ENCODE results near the gene TRPV5. TPM values are rescaled to one million over a fixed set of nuclear protein-coding genes. Genes with fewer than 3 reads are reported as not detected.

Gene TRPV5
- total and polyA plus RNA-seq, 2 of the 8 experiments (the other 6 are each of a cell fraction or from before 2014, with no cell fraction given), result 0.03 TPM; not detected in 1

GRCh38 chr7:142910481-142910880 lies 23.1 kb downstream of the TRPV5 start:
- no peak overlapping the region for H2BK120ac ChIP-seq (replicated peaks; ENCODE audit: low read depth, low read length)
- H4K20me1 ChIP-seq (replicated peaks in 1 of 2; ENCODE audit: control insufficient read depth in 1 of 2, insufficient read depth in 2 of 2, low read length in 2 of 2), result no peaks in the 10 kb centered on the region
- no peaks in the 10 kb centered on the region for H3K27me3 ChIP-seq (replicated peaks in 1 of 4; ENCODE audit: control insufficient read depth in 3 of 4, extremely low read depth in 1 of 4, insufficient read depth in 3 of 4, low read length in 3 of 4)
- H3K9me3 ChIP-seq (ENCODE audit: insufficient read depth in 2 of 2, low read depth in 1 of 2, low read length in 1 of 2), result peaks cover 12 to 17% of the 10 kb centered on the region in 2 experiments; a peak in 2 of 4 replicates
- no peak overlapping the region for H2BK20ac ChIP-seq (ENCODE audit: low read length)
- no peak overlapping the region for H3K4ac ChIP-seq (replicated peaks; ENCODE audit: insufficient read length, low read depth, low read length)
- H3K4me1 ChIP-seq (replicated peaks in 1 of 4; ENCODE audit: control insufficient read depth in 3 of 4, insufficient read depth in 4 of 4, low read length in 3 of 4), result no peaks in the 10 kb centered on the region
- no peak overlapping the region for H2BK12ac ChIP-seq (ENCODE audit: low read depth, low read length)
- no peak overlapping the region for H4K8ac ChIP-seq (ENCODE audit: extremely low read depth, insufficient read depth, low read length)
- H3K56ac ChIP-seq (replicated peaks; ENCODE audit: insufficient read length, low read depth, low read length), result no peak overlapping the region
- H3K23ac ChIP-seq (ENCODE audit: insufficient read length), result no peak overlapping the region
- no peaks in the 10 kb centered on the region for H3K79me1 ChIP-seq (ENCODE audit: low read depth, low read length)
- H3K4me2 ChIP-seq (ENCODE audit: insufficient read depth in 1 of 2, low read depth in 2 of 2, low read length in 2 of 2), result no peak overlapping the region
- no peak overlapping the region for H2BK15ac ChIP-seq (ENCODE audit: low read length)
- ChIA-PET POLR2A (ENCODE audit: partially characterized antibody) (interaction anchor here (1.0 kb wide), 2 partner anchors 13 to 22 kb away, joined by 3 to 5 read pairs; no protein-coding TSS in a partner anchor), CTCF (ENCODE audit: partially characterized antibody) (interaction anchor here (0.8 to 3.9 kb wide), 22 partner anchors 8 to 564 kb away, joined by 3 to 34 read pairs (median 7); partner anchors contain the start of genes LLCFC1 and TRPV5)
- FAIRE-seq, result no peak
- WGBS, 2 experiments (ENCODE audit: extremely low coverage in 1 of 2, insufficient coverage in 1 of 2, insufficient read length in 1 of 2, insufficient replicate concordance in 2 of 2, low coverage in 1 of 2, low lambda C conversion rate in 2 of 2, missing lambda C conversion rate in 1 of 2), result 69% methylated on average over 2 of the region's 2 CpGs; no CpG with 5 or more reads in 1 of the 2 experiments
- H3K36me3 ChIP-seq (ENCODE audit: control insufficient read depth in 2 of 4, insufficient read depth in 4 of 4, low read length in 3 of 4), result no peaks in the 10 kb centered on the region
- H3K4me3 ChIP-seq (ENCODE audit: extremely low read depth in 1 of 4, insufficient read depth in 2 of 4, low read depth in 3 of 4, low read length in 4 of 4), result no peak overlapping the region
- no peak for DNase-seq (ENCODE audit: low read depth in 1 of 2, low spot score in 2 of 2)
- H3K27ac ChIP-seq (ENCODE audit: low read depth, low read length), result no peak overlapping the region
- H3K9ac ChIP-seq (replicated peaks in 1 of 4; ENCODE audit: extremely low read depth in 1 of 4, low read depth in 3 of 4, low read length in 3 of 4), result no peak overlapping the region
- no peak overlapping the region for H3K18ac ChIP-seq (ENCODE audit: extremely low read depth, low read length)
- no peak overlapping the region for H2AK5ac ChIP-seq (ENCODE audit: low read depth, low read length)
- no peak overlapping the region for H3K14ac ChIP-seq (ENCODE audit: insufficient read length)
- no peak overlapping the region for H4K5ac ChIP-seq (ENCODE audit: insufficient read length, low read depth, low read length)
- no peaks in the 10 kb centered on the region for H3K79me2 ChIP-seq (ENCODE audit: control insufficient read depth in 1 of 2, insufficient read depth in 2 of 2, low read length in 2 of 2)
- no peak overlapping the region for H2BK5ac ChIP-seq (ENCODE audit: low read depth, low read length)
- H3K23me2 ChIP-seq (ENCODE audit: low read depth, low read length), result no peaks in the 10 kb centered on the region
- no peak overlapping the region for H2AFZ ChIP-seq (ENCODE audit: low read length)
- H4K91ac ChIP-seq (replicated peaks; ENCODE audit: insufficient read length, low read length), result no peak overlapping the region
- no peak for TF ChIP-seq CEBPB (IDR thresholded peaks at IDR 0.05; ENCODE audit: low read depth, low read length)
- TF ChIP-seq TAF1 (IDR thresholded peaks at IDR 0.05; ENCODE audit: low read depth, low read length), result no peak
- no peak for TF ChIP-seq KDM1A (IDR thresholded peaks at IDR 0.05; ENCODE audit: borderline replicate concordance, low read length)
- no peak for TF ChIP-seq SP2 (IDR thresholded peaks at IDR 0.05; ENCODE audit: low read length)
- no peak for TF ChIP-seq FOSL1 (IDR thresholded peaks at IDR 0.05; ENCODE audit: insufficient read depth, low read depth, low read length)
- TF ChIP-seq RFX5 (IDR thresholded peaks at IDR 0.05; ENCODE audit: borderline replicate concordance, low read depth, low read length), result no peak
- no peak for TF ChIP-seq EGR1 (IDR thresholded peaks at IDR 0.05; ENCODE audit: borderline replicate concordance, low read depth, low read length)
- no peak for TF ChIP-seq CTCF (IDR thresholded peaks at IDR 0.05; ENCODE audit: control extremely low read depth in 1 of 3, insufficient read depth in 1 of 3, low read depth in 1 of 3, low read length in 3 of 3)
- TF ChIP-seq BACH1 (IDR thresholded peaks at IDR 0.05; ENCODE audit: low read length), result no peak
- no peak for TF ChIP-seq ZNF274 (IDR thresholded peaks at IDR 0.05; ENCODE audit: borderline replicate concordance, extremely low read depth, low read length)

Measured in H1 (cell line).